NCI-H2081 treated with DMSO at 0.1 percent for 48 hours (cell line): Measurements from ENCODE around the gene ITGB2.

Experiments used
- DNase-seq: peaks from one replicate; lab custom pipeline; 2025; lab: John Stamatoyannopoulos, UW

Gene ITGB2

DNA sequence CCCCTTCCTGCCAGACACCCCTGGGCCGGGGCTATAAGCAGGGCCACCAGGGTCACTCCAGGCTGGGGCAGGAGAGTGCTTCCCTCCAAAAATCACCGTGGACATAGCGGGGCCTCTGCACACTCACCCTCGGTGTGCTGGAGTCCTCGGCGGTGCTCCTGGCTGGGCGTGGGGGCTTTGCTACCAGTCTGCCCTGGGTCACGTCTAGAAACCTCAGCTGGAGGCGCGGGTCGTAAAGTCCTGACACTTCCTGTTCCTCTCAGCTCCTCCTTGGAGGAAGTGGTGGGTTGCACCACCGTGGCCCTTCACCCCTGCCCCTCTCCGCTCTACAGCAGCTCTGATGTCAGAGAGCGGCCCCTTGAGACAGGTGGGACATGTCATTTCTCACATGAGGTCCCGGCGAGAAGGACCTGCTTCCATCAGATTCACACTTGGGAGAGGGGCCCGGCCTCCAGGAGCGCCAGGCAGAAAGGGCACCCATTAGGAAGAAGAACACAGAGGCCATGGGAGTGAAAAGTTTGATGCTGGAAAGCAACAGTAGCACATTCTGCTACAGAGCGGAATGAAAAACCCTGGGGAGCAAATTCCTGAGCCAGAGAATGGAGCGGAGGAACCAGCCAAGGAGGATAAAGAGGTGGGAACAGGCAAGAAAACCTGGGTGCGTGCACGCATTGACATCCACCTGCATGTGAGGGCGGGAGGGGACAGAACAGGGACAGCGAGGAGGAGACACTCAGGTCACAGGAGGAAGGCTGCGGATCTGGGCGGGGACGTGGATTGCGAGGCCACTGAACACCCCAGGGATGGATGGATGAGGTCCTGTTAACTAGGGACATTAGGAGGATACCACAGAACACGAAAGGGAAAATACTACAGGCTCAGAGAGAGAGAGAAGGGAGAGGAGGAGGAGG is at the start of gene ITGB2:
Gene ITGB2, minus strand, starts transcription at position 206 of the 911 bp plus-strand sequence. CDS start 10,117 bp downstream, outside the sequence.
- no peak for DNase-seq

DNA sequence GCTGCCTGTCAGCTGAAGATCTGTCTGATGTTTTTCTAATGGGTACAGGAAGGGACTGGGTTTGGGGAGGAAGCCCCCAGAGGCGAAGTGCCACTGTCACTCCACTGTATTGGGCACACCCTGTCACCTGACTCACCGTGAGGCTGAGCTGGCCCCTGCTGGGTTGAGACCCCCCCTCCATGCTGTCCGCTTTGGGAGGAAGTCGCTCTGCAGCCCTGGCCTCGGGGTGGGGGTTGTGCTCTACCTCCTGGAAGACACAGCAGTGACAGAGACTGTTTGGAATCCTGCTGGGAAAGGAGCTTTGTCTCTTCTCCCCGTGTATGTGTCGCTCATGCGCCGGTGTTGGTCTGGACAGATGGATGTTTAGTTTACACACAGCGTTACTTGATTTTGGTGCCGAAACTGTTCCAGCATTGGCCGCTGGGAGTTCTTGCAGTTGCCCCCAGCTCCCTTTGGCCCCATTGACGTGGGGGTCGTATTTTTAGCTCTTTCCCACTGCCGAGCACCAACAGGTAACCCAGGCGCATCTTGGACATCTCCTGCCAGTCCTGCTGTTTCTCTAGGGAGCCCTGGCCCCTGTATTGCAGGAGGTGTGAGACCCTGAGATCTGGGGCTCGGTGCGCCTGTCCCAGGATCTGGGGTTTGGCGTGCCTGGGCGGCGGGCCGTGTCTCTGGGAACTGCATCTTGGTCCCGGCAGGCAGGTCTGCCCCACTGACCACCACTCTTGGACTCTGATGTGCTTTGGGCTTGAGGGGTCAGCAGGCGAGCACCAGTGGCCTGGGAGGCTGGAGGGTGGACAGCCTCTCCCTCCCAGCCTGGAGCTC is 49.4 kb upstream of the ITGB2 start:
- DNase-seq, result no peak

DNA sequence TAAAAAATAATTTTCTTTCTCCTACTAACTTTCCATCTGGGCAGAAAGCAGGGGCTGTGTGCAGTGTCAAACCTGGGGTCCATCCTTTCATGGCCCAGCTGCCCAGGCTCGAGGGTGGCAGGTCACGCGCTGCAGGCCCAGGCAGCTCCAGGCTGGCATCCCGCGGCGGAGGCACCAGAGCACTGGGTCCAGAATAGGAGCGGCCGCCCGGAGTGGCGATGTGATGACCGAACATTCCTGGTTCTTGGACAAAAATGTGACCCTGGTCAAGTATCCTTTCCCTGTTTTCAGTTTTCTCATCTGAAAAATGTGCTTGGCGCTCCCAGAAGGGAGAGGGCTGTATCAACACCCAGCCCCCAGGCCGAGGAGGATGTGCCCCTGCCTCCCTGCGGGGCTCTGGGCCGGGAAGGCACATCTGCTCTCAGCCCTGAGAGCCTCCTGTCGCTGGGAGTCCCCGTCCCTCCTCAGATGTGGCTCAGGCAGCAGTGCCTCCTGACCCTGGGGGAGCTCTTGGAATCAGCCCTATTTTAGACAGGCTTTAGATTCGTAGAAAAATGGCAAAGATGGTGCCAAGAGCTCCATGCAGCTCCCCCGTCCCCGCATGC is 48.5 kb upstream of the ITGB2 start:
- DNase-seq, result no peak

DNA sequence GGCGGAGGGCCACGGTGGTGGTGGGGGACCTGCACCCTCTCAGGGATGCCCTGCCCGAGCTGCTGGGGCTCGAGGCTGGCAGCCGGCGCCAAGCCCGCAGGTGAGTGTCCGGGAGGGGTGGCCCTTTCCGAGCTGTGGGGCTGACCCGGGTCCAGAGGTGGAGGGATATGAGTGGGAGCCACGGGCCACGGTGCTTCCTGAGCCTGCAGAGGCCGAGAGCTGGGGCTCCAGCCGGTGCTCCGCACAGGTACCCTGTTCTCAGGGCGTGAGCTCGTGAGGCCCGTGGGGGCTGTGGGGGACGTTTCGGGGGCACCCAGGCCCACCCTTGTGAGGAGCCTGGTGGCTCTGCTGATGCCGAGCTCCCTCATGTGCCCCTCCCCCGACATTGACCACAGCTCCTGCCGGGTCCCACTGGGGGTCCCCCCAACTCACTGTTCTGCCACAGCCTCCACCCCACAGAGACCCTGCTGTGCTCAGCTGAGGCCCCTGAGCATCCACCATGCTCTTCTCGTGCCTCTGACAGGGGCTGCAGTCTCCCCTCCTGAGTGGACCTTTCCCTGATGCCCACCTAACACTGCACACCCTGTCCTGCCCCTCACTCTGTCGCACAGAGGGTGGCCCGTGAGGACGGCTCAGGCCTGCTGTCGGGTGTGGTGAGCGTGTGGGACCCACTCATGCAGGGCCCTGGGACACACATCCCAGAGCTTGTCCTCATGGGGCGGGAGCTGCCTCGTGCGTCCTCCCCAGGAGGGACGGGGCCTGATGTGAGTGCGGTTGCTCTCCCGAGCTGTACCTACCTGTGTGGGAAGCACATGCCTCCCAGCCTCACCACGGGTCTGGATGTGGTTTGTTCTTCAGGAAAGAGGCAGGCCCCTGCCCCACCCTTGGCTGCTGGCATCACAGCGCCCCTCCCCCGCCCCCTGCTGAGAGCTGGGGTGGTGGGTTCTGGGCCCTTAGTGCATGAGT is 46.7 kb upstream of the ITGB2 start:
- no peak for DNase-seq

DNA sequence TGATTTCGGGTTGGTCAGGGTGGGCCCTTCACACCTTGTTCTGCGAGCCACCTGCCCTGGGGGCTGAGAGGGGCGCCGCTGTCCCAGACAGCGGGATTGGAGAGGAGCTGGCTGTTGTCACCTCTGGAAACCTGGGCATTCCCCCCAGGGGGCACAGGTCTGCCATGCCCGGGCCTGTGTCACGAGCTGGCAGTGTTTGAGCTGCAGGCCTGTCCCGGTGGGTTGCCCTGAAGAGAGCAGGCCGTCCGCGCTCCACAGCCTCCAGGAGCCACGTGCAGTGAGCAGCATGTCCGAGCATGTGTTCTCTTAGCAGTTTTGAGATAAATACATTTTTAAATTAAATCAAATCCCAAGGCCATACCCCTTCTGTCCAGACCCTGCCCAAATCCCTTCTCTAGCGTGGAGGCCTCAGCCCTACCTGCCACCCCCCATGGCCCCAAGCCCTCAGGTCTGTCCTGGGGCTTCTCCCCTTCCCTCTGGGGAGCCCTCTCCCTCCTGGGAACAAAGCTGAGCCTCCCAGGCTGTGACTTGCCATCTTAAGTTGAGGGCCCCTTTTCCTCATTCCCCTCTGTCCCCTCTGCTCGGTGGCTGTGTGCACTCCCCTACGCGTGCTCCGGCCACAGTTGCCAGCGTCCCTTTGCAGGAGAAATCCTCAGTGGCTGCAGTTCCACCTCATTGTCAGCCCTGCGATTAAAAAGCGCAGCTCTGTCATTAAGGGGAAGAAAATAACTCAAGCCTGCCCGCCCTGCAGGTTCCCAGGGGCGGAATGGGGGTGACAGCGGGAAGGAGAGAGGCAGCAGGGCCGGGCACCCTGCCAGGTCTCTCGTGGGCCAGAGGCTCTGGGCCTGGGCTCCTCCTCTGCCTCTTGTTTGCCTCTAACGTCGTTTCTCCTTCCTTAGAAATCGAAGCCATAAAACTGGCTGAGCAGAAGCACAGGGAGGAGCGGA is 45.7 kb upstream of the ITGB2 start:
- DNase-seq, result no peak

DNA sequence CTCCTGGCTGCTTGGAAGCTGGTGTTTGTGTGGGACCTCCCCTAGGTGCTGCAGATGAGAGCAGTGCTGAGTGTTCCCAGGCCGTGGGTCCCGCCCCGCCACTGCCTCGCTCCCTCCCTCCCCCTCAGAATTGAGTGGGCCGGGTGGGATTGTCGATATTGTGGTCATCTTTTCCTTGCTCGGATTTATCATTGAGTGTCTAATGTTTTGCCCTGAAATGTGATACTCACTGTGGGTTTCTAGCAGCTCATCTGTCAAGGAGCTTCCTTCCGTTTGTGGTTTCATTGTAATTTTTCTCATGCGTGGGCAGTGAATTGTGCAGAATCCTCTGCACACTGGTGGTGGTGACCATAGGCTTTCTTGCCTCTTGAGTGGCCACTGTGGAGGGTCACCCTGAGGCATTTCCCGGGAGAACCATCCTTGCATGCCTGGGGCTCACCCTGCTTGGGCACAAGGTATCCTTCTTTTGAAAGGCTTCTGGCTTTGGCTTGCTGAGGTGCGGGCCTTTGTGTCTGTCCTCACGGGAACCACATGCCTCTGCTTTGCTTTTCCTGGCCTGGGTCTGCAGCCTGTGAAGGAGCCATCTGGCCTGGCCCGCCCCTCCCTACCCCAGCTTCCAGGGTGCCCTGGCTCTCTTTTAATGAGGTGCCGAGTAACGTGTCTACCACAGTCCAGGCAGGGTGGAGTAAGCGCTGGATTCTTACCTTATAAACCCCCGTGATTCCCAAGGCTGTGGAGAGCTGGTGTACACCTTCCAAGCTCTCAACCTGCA is 44.7 kb upstream of the ITGB2 start:
- no peak for DNase-seq

DNA sequence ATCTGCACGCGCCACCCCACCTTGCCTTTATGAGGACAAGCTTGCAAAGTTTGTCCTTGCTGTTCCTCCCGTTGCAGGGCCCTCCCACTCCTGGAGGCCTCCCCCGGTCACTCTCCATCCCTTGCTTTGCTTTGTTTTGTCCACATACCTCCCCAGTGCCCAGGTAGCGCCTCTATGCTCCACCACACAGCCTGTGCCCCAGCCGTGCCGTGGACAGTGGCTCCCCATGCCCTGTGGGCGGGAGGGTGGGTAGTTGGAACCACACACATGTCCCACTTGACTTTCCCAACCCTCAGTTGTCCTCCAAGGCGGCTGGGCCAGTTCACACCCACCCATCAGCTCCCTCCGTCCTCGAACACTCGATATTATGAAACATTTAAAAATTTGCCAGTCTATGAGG is 43.7 kb upstream of the ITGB2 start:
- no peak for DNase-seq

DNA sequence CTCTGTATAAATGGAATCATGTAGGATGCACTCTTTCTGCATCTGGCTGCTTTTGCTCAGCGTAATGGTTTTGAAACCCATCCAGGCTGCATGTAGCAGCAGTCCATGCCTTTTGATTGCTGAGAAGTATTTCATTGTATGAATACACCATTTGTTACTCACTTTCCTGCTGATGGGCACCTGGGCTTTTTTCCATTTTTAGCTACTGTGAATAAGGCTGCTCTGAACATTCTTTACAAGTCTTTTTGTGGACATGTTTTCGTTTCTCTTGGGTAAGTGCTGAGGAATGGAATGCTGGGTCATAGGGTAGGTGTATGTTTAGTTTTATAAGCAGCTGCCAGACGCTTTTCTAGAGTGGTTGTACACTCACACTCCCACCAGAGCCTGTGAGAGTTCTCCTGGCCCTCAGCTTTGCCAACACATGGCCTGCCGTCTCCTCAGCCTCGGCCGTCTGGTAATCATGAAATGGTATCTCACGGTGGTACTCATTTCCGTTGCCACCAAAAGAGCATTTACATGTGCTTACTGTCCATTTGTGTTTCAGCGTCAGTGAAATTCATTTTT is 41.8 kb upstream of the ITGB2 start:
- DNase-seq, result no peak

DNA sequence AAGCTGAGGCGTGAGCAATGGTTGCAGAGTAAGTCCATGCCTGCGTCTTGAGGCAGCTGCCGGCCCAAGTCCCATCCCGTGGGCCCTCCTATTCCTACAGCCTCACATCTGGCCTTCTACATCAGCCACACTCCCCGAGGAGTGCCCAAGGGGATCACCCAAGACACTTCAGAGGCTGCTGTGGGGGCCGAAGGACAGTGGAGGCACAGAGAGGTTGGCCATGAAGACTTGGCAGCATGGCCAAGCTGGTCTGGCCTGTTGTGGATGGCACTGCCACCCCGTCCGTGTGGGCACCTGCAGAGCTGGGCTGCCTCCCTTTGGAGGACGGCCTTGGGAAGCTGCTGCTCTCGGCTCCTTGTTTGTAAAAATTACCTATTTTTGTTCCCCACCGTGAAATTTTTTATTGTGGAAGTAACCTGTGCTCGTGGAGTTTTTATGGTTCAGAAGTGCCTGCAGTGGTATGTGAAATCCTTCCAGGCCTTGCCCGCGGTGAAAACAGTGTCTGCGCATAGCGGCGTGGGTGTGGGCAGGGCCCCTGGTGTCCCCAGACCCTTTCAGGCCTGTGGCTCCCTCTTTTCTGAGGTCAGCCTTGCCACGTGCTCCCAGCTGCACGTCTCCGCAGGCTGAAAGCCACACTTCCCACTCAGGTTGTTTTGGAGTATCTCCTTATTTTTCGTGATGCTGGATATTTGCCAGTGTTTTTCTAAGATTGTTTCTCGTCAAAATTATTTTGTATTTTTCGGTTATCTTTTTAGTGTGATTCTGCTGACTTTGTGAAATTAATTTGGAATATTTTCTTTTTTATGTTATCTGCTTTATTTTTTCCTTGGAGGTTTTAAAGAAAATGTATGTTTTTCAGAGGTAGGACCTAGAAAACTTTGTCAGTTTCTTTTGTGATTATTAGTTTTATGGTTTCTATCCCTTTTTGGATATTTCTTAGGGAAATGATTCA is 39.7 kb upstream of the ITGB2 start:
- DNase-seq, result no peak

DNA sequence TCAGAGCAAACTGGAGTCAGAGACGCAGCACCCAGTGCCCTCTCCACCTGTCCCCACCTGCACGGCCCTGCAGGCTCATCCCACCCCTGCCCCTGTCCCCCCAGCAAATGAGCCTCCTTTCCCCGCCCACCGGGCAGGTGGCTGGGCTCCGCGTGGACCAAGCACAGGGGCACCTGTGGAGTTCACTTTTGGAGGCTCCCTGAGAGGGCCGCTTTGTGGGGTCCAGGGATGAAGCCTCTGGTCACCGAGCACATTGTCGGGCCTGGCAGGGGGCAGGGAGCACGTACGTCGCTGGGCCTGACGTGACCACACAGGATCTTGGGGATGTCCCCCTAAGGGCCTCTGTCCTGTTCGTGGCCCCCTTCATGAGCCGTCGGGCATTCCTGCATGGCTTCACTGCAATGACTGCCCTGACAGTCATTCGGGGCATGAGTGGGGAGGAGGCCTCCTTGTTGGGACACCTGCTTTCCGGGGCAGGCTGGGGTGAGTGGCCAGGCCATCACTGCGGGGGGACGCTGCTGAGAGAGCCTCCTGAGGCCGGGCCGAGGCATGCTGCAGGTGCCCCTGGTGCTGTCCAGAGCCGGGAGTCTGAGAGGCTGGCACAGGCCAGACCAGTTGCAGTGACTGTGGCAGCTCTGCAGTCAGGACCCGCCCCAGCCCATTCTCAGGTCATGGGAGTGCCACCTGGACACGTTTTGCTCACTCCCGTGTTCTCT is 38.8 kb upstream of the ITGB2 start:
- no peak for DNase-seq

DNA sequence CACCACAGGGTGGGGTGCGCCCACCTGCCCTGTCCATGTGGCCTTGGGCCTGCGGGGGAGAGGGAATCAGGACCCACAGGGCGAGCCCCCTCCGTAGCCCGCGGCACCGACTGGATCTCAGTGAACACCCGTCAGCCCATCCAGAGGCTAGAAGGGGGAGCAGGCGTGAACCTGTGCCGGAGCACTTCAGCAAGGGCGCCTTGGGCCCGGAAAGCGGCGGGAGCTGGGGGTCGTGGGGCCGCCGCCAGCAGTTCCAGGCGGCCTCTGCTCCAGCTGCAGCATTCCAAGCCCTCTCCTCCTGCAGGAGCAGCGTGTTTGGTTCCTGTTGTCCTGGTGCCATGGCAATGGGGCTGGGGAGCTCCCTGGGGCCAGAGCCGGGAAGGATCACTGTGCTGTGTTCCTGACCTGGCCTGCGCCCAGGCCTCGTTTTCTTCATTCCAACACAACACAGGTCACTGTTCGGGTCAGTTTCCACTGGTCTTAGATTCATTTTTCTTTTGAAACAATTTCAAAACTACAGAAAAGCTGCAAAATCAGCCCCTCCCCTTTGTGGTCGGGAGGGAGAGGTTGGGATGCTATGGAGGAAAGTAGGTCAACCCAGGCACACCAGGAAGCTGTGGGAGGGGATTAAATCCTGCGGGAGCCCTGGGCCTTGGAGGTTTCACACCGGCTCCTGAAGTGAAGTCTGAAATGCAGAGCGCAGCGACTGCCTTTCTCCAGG is 37.9 kb upstream of the ITGB2 start:
- no peak for DNase-seq

DNA sequence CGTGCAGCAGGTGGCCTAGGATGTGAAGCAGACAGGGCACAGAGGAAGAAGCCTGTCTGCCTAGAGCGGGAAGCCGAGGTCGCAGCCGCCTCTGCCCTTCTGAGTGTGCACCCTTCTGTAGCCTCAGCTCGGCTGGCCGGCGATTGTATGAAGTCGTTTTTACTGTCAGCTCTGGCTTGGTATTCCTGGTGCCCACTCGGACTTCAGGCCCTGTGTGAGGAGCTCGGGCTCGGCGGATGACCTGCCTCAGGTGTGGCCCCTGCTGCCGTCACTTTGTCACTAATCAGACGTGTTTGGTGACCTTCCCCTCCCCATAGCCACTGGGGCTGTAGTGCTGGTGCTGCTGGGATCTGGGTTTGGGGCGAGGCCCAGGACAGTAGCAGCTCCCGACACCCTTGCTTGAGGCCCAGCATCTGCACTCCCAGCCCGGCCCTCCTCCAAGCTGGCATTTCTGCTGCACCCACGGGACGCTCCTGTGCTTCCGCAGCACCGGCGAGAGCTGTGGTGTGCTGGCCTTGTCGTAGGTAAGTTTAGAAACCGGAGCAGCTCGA is 37.3 kb upstream of the ITGB2 start:
- DNase-seq, result no peak

DNA sequence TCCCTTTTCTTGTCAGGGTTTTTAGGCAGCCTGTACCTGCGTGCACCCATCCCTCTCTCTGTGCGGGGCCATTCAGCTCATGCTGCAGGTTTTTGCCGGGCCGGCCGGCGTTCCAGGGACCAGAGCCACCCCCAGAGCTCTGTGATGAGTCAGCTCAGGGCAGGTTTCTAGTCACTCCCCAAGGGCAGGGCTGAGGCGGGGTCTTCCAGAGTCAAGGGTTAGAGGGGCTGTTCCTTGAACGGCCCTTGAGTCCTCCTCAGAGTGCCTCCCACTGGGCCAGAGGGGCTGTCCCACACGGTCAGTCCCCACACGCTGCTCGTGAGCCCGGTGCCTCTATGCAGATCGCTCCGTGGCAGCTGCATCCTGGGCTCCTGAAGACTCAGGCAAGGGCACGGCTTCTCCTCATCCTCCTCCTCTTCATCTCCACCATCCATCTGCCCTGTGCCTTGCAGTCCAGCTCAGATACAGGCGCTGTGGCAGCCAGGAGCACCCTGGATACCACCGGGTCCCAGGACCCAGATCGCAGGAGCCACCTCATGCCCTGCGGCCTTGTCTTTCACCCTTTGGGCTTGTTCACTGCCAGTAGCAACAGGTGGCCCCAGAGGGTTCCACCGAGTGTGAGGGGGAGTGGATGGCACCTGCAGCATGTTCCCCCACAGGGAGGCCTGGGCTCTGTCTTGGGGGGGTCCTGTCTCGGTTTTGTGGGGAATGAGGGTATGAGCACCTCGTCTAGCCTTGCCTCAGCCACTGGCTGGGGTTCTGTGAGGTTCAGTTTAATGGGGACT is 36.5 kb upstream of the ITGB2 start:
- DNase-seq, result no peak

DNA sequence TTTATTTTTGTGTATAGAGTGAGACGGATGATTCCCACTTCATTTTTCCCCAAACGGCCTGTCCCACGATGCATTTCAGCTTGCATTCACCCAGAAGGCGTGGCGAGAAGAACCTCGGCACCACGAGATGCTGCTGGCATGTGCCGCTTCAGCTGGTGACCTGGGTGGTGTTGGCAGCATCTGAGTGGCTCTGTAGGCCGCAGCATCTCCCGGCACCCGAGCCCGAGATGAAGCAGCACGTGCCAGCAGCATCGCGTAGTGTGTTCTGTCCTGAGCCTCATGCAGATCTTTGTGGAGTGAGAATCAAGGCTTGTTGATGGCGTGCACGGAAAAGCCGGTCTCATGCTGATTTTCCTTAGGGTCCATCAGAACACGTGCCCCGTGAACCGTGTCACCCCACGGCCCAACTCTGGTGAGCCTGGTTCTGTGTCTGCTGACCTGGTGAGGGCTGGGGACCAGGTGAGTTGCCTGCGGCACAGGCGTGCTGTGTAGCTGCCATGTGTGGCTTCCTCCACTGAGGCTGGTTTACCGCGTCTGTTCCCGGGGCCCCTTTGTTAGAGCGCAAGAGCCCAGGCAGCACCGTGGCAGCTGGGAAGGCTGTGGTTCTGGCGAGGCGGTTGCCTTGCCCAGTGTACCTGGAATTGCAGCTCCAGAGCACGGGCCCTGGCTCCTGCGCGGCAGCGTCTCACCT is 35.8 kb upstream of the ITGB2 start:
- no peak for DNase-seq

DNA sequence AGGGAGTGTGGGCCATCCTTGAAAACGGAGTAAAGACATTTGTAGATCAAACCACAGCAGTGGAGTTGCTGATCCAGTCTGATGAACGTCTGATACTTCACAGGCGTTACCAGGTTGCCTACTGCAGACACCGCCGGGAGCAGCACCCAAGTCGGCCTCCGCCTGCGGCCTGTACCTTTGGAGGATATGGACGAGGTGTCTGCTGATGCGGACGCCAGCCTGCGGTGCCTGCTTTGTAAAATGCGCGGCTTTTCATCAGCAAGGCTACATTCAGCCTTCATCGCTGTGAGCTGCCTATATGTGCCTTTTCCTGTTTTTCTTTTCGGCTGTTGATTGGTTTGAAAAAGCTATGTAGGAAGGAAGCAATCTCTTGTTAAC is 35.1 kb upstream of the ITGB2 start:
- no peak for DNase-seq
